H1 (cell line): ENCODE results near the gene XAF1. TPM values are rescaled to one million over a fixed set of nuclear protein-coding genes. Genes with fewer than 3 reads are reported as not detected.

Experiments
- CTCF ChIA-PET: fragments of 300-600 bp; sonication (Branson Sonifier 250); formaldehyde crosslinking; loops from one replicate; lab custom pipeline; 2021; ENCODE audit not compliant: partially characterized antibody; lab: Charles Lee
- POLR2A ChIA-PET: fragments of 300-600 bp; sonication (Branson Sonifier 250); formaldehyde crosslinking; loops from one replicate; lab custom pipeline; 2021; ENCODE audit warnings: inconsistent platforms; ENCODE audit not compliant: partially characterized antibody; lab: Charles Lee
- DNase-seq, 2 experiments: peaks; one replicate each; pipeline versions ENCODE4 v3.0.0 to v3.0.0-alpha.2; 2010 to 2022; ENCODE audit warnings: low spot score in 2 of 2, low read depth in 1 of 2, mixed read lengths in 1 of 2
- FAIRE-seq: peaks from 2 replicates; lab custom pipeline; 2011; peaks lifted over from hg19 to GRCh38; lab: Jason Lieb, UNC
- H2AFZ ChIP-seq: 2 replicates; pipeline ENCODE4 v1.8.1; 2012; ENCODE audit warnings: low read length, inconsistent platforms
- H2AK5ac ChIP-seq: 2 replicates; pipeline ENCODE4 v1.6.1; 2013; ENCODE audit warnings: low read depth, low read length
- H2BK120ac ChIP-seq: replicated peaks from 2 replicates; pipeline ENCODE3; 2013; ENCODE audit warnings: low read depth, low read length, inconsistent platforms
- H2BK12ac ChIP-seq: 2 replicates; pipeline ENCODE4 v1.6.1; 2013; ENCODE audit warnings: low read depth, low read length
- H2BK15ac ChIP-seq: 2 replicates; pipeline ENCODE4 v1.6.1; 2013; ENCODE audit warnings: low read length
- H2BK20ac ChIP-seq: 2 replicates; pipeline ENCODE4 v1.6.1; 2013; ENCODE audit warnings: low read length
- H2BK5ac ChIP-seq: 2 replicates; pipeline ENCODE4 v1.6.1; 2013; ENCODE audit warnings: low read depth, low read length
- H3K14ac ChIP-seq: 2 replicates; pipeline ENCODE4 v1.6.1; 2013; ENCODE audit warnings: inconsistent platforms; ENCODE audit not compliant: insufficient read length
- H3K18ac ChIP-seq: 2 replicates; pipeline ENCODE4 v1.6.1; 2013; ENCODE audit warnings: low read length; ENCODE audit errors: extremely low read depth
- H3K23ac ChIP-seq: 2 replicates; pipeline ENCODE4 v1.6.1; 2013; ENCODE audit warnings: inconsistent platforms; ENCODE audit not compliant: insufficient read length
- H3K23me2 ChIP-seq: 2 replicates; pipeline ENCODE4 v1.6.1; 2013; ENCODE audit warnings: low read depth, low read length
- H3K27ac ChIP-seq: 2 replicates; pipeline ENCODE4 v1.6.1; 2011; ENCODE audit warnings: low read depth, low read length, inconsistent platforms
- H3K27me3 ChIP-seq, 4 experiments: replicated peaks in 1 of 4; 1 replicate in 1 of 4; 2 replicates in 3 of 4; pipeline versions ENCODE4 v1.6.1 to v1.8.1; 2011 to 2013; ENCODE audit warnings: low read length in 3 of 4, mild to moderate bottlenecking in 3 of 4, inconsistent platforms in 2 of 4, mixed read lengths in 2 of 4, moderate library complexity in 1 of 4; ENCODE audit not compliant: control insufficient read depth in 3 of 4, insufficient read depth in 3 of 4; ENCODE audit errors: extremely low read depth in 1 of 4
- H3K36me3 ChIP-seq, 4 experiments: 2 replicates each; pipeline versions ENCODE4 v1.6.1 to v1.8.1; 2011 to 2013; ENCODE audit warnings: mild to moderate bottlenecking in 4 of 4, low read length in 3 of 4, moderate library complexity in 2 of 4, control low read depth in 1 of 4, inconsistent platforms in 1 of 4; ENCODE audit not compliant: insufficient read depth in 4 of 4, control insufficient read depth in 2 of 4
- H3K4ac ChIP-seq: replicated peaks from 2 replicates; pipeline ENCODE3; 2013; ENCODE audit warnings: low read length, low read depth, mixed read lengths, inconsistent platforms; ENCODE audit not compliant: insufficient read length
- H3K4me1 ChIP-seq, 4 experiments: replicated peaks in 1 of 4; 1 replicate in 1 of 4; 2 replicates in 3 of 4; pipeline versions ENCODE4 v1.6.1 to v1.8.1; 2011 to 2013; ENCODE audit warnings: low read length in 3 of 4, inconsistent platforms in 2 of 4, mixed read lengths in 1 of 4; ENCODE audit not compliant: insufficient read depth in 4 of 4, control insufficient read depth in 3 of 4
- H3K4me2 ChIP-seq, 2 experiments: 2 replicates each; pipeline versions ENCODE4 v1.6.1 to v1.8.1; 2011 to 2013; ENCODE audit warnings: low read depth in 2 of 2, low read length in 2 of 2, control low read depth in 1 of 2, inconsistent platforms in 1 of 2, mild to moderate bottlenecking in 1 of 2; ENCODE audit not compliant: insufficient read depth in 1 of 2
- H3K4me3 ChIP-seq, 4 experiments: fragments of 200-600, 300-600 bp in 1 of 4; sonication (generic), shearing (Covaris generic), sonication (Bioruptor Twin) in 1 of 4; 2 replicates each; pipeline versions ENCODE4 v1.5.1 to v1.8.1; 2011 to 2016; ENCODE audit warnings: low read length in 4 of 4, low read depth in 3 of 4, control low read depth in 2 of 4, inconsistent platforms in 2 of 4, mild to moderate bottlenecking in 2 of 4, mixed read lengths in 1 of 4, moderate library complexity in 1 of 4; ENCODE audit not compliant: insufficient read depth in 2 of 4; ENCODE audit errors: extremely low read depth in 1 of 4
- H3K56ac ChIP-seq: replicated peaks from 2 replicates; pipeline ENCODE3; 2013; ENCODE audit warnings: low read depth, mild to moderate bottlenecking, mixed read lengths, low read length, inconsistent platforms; ENCODE audit not compliant: insufficient read length
- H3K79me1 ChIP-seq: 2 replicates; pipeline ENCODE4 v1.6.1; 2013; ENCODE audit warnings: low read depth, low read length, control low read depth
- H3K79me2 ChIP-seq, 2 experiments: 2 replicates each; pipeline versions ENCODE4 v1.6.1 to v1.8.1; 2012 to 2013; ENCODE audit warnings: low read length in 2 of 2, mild to moderate bottlenecking in 2 of 2, inconsistent platforms in 1 of 2; ENCODE audit not compliant: insufficient read depth in 2 of 2, control insufficient read depth in 1 of 2
- H3K9ac ChIP-seq, 4 experiments: replicated peaks in 1 of 4; 1 replicate in 1 of 4; 2 replicates in 3 of 4; pipeline versions ENCODE4 v1.6.1 to v1.8.1; 2011 to 2013; ENCODE audit warnings: low read depth in 3 of 4, low read length in 3 of 4, control low read depth in 2 of 4, mild to moderate bottlenecking in 2 of 4, moderate library complexity in 2 of 4, inconsistent platforms in 1 of 4; ENCODE audit errors: extremely low read depth in 1 of 4
- H3K9me3 ChIP-seq, 2 experiments: 2 replicates each; pipeline versions ENCODE4 v1.6.1 to v1.8.1; 2012 to 2013; ENCODE audit warnings: mild to moderate bottlenecking in 2 of 2, moderate library complexity in 2 of 2, control low read depth in 1 of 2, inconsistent platforms in 1 of 2, low read depth in 1 of 2, low read length in 1 of 2, mixed read lengths in 1 of 2; ENCODE audit not compliant: insufficient read depth in 2 of 2
- H4K20me1 ChIP-seq, 2 experiments: replicated peaks in 1 of 2; 2 replicates each; pipeline versions ENCODE3 to v1.8.1; 2011 to 2013; ENCODE audit warnings: inconsistent platforms in 2 of 2, low read length in 2 of 2, mild to moderate bottlenecking in 1 of 2; ENCODE audit not compliant: insufficient read depth in 2 of 2, control insufficient read depth in 1 of 2
- H4K5ac ChIP-seq: 2 replicates; pipeline ENCODE4 v1.6.1; 2013; ENCODE audit warnings: low read length, low read depth, mixed read lengths, inconsistent platforms; ENCODE audit not compliant: insufficient read length
- H4K8ac ChIP-seq: 2 replicates; pipeline ENCODE4 v1.8.0; 2013; ENCODE audit warnings: mild to moderate bottlenecking, moderate library complexity, low read length, inconsistent platforms; ENCODE audit not compliant: insufficient read depth; ENCODE audit errors: extremely low read depth
- H4K91ac ChIP-seq: replicated peaks from 2 replicates; pipeline ENCODE3; 2013; ENCODE audit warnings: low read length, mixed read lengths, inconsistent platforms; ENCODE audit not compliant: insufficient read length
- BACH1 ChIP-seq: IDR thresholded peaks from 2 replicates; pipeline ENCODE4 v1.6.1; 2012; ENCODE audit warnings: low read length, improper control_type of control experiment
- CHD2 ChIP-seq: IDR thresholded peaks from 2 replicates; pipeline ENCODE4 v1.6.1; 2012; ENCODE audit warnings: low read length, improper control_type of control experiment
- CREB1 ChIP-seq: IDR thresholded peaks from 2 replicates; pipeline ENCODE4 v1.6.1; 2012; ENCODE audit warnings: inconsistent platforms
- RAD21 ChIP-seq, 2 experiments: IDR thresholded peaks in 1 of 2; conservative IDR thresholded peaks in 1 of 2; 2 replicates each; pipeline ENCODE4 v1.6.1; 2011; ENCODE audit warnings: low read depth in 2 of 2, low read length in 2 of 2, improper control_type of control experiment in 1 of 2, inconsistent platforms in 1 of 2, mild to moderate bottlenecking in 1 of 2, moderate library complexity in 1 of 2
- SP2 ChIP-seq: IDR thresholded peaks from 2 replicates; pipeline ENCODE4 v1.6.1; 2012; ENCODE audit warnings: mild to moderate bottlenecking, low read length, inconsistent platforms
- TAF7 ChIP-seq: optimal IDR thresholded peaks from 2 replicates; pipeline ENCODE3; 2011; ENCODE audit warnings: low read depth, mild to moderate bottlenecking, inconsistent platforms, low read length, moderate library complexity, borderline replicate concordance
- USF2 ChIP-seq: IDR thresholded peaks from 2 replicates; pipeline ENCODE4 v1.6.1; 2011; ENCODE audit warnings: low read length, improper control_type of control experiment
- polyA plus RNA-seq, 7 experiments: library from polyadenylated mRNA; depleted of rRNA in 3 of 7; stranded (reverse) in 5 of 7; unstranded in 2 of 7; fragments of >200 nt in 5 of 7; fragments of 200-250 nt in 2 of 7; gene quantifications; 1 replicate in 5 of 7; 2 replicates in 1 of 7; 4 replicates in 1 of 7; pipeline versions ENCODE4 v1.2.1 to v1.2.3, GENCODE V29; 2011 to 2013; ENCODE audit warnings: missing spikeins in 2 of 7, mixed read lengths in 2 of 7
- total RNA-seq: library from RNA; stranded (reverse); fragmentation: NEBNext Ultra II Directional; extraction: Animal tissue kit (Norgen Biotek cat#: 25700); gene quantifications from 2 replicates; pipeline ENCODE4 v1.2.1, GENCODE V29; 2021

XAF1 gene
- total and polyA plus RNA-seq, 2 of the 8 experiments (the other 6 are each of a cell fraction or from before 2014, with no cell fraction given) = not detected

DNA sequence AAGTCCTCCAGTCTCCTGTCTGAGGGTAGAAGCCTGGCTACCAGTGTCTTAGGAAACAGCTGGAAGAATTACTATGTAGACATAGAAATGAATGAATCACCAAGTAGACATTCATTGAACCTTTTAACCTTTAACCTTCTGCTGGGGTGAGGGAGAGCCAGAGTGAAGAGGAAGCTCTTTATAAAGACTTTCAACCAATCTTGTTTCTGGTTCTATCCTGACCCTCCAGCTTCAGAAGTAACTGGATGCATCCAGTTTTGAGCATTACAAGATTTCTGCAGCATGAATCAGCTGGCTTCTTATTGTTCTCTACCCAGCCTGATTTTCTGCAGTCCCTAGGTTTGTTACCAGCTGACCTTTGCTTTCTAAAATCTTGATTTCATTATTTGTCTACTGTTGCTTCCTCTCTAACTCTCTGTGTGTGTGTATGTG, 67.2 kb downstream of the XAF1 start:
- H4K5ac ChIP-seq = no peak overlapping the region
- no peak overlapping the region for H2BK5ac ChIP-seq
- H2AFZ ChIP-seq = no peak overlapping the region
- H3K4me3 ChIP-seq = no peak overlapping the region
- H3K36me3 ChIP-seq = no peaks in the 10 kb centered on the region
- ChIA-PET POLR2A (no interaction called here), CTCF (interaction anchor here (1.1 to 3.0 kb wide), 4 partner anchors 8 to 157 kb away, joined by 3 to 16 read pairs (median 5); partner anchors contain the start of gene TEKT1)
- H3K4me1 ChIP-seq = no peaks in the 10 kb centered on the region
- peaks cover 0 to 3% of the 10 kb centered on the region in 2 experiments; a peak in 1 of 4 replicates for H3K9me3 ChIP-seq
- H2BK15ac ChIP-seq = no peak overlapping the region
- H3K9ac ChIP-seq = no peak overlapping the region
- H2BK12ac ChIP-seq = no peak overlapping the region
- TF ChIP-seq RAD21 (IDR thresholded peaks at IDR 0.05 in 1 of 2, conservative IDR thresholded peaks at IDR 0.05 in 1 of 2; ENCODE audit: low read depth in 2 of 2, low read length in 2 of 2) = no peak
- no peak for TF ChIP-seq CHD2
- TF ChIP-seq BACH1 = no peak
- no peak for TF ChIP-seq TAF7
- no peak for TF ChIP-seq USF2
- no peak for TF ChIP-seq SP2
- no peak for TF ChIP-seq CREB1
- no peak overlapping the region for H4K91ac ChIP-seq
- H3K4ac ChIP-seq = no peak overlapping the region
- no peak overlapping the region for H3K27ac ChIP-seq
- no peaks in the 10 kb centered on the region for H4K20me1 ChIP-seq
- H2AK5ac ChIP-seq = no peak overlapping the region
- DNase-seq = no peak
- no peaks in the 10 kb centered on the region for H3K79me2 ChIP-seq
- no peaks in the 10 kb centered on the region for H3K79me1 ChIP-seq
- no peak overlapping the region for H3K18ac ChIP-seq
- no peak overlapping the region for H2BK20ac ChIP-seq
- FAIRE-seq = no peak
- H3K23me2 ChIP-seq = no peaks in the 10 kb centered on the region
- no peak overlapping the region for H3K4me2 ChIP-seq
- peak overlapping the region; percentile 95 for H3K23ac ChIP-seq
- H3K56ac ChIP-seq = no peak overlapping the region
- no peak overlapping the region for H2BK120ac ChIP-seq
- no peak overlapping the region for H4K8ac ChIP-seq
- no peak overlapping the region for H3K14ac ChIP-seq
- no peaks in the 10 kb centered on the region; a peak in 2 of 7 replicates for H3K27me3 ChIP-seq
